GM19468 (cell line): Measurements from ENCODE around the gene HOXA7.

Experiments used
- ATAC-seq: cut with Tn5 transposase; IDR thresholded peaks from one replicate; pipeline ENCODE4 v1.9.1; 2021; ENCODE audit warnings: mild to moderate bottlenecking, moderate library complexity, moderate number of reproducible peaks; ENCODE audit not compliant: unreplicated experiment; ENCODE audit errors: extremely low read depth

The HOXA7 gene

GRCh38 chr7:27194002-27194352, 37.5 kb upstream of the HOXA7 start:
- no peak for ATAC-seq

GRCh38 chr7:27193335-27194001, 37.0 kb upstream of the HOXA7 start:
- ATAC-seq: no peak

- no peak for ATAC-seq
Observed at GRCh38 chr7:27192546-27193334, 36.3 kb upstream of the HOXA7 start.

- ATAC-seq: no peak
Observed at GRCh38 chr7:27191833-27192545, 35.5 kb upstream of the HOXA7 start.

- no peak for ATAC-seq
Observed at GRCh38 chr7:27191161-27191731, 34.8 kb upstream of the HOXA7 start.

GRCh38 chr7:27189997-27190748, 33.7 kb upstream of the HOXA7 start:
- no peak for ATAC-seq

GRCh38 chr7:27189295-27189996, 33.0 kb upstream of the HOXA7 start:
- ATAC-seq: no peak

GRCh38 chr7:27188386-27189294, 32.2 kb upstream of the HOXA7 start:
- ATAC-seq: no peak

- ATAC-seq: no peak
Observed at GRCh38 chr7:27187475-27188385, 31.3 kb upstream of the HOXA7 start.

- no peak for ATAC-seq
Observed at GRCh38 chr7:27186668-27187474, 30.4 kb upstream of the HOXA7 start.

- no peak for ATAC-seq
Observed at GRCh38 chr7:27185854-27186667, 29.6 kb upstream of the HOXA7 start.

GRCh38 chr7:27185013-27185853, 28.8 kb upstream of the HOXA7 start, which contains the start of gene HOXA11:
Gene HOXA11, minus strand, starts transcription at chr7:27185232. Its CDS starts 88 bp downstream, at chr7:27185144.
- no peak for ATAC-seq

GRCh38 chr7:27184337-27185012, 28.0 kb upstream of the HOXA7 start:
- ATAC-seq: no peak

GRCh38 chr7:27183682-27184336, 27.3 kb upstream of the HOXA7 start:
- ATAC-seq: no peak
